Liver (tissue), 3 donors: ENCODE data around the gene ADORA2A.

Experiments used
- FOXA1 ChIP-seq: IDR thresholded peaks from 2 replicates; pipeline ENCODE4 v1.6.1; 2016; ENCODE audit warnings: antibody characterized with exemption
- TAF1 ChIP-seq: conservative IDR thresholded peaks from 2 replicates; pipeline ENCODE4 v1.6.1; 2016; ENCODE audit warnings: antibody characterized with exemption, mild to moderate bottlenecking
- TF ChIP-seq, protein P1 (sequence below): IDR thresholded peaks from 2 replicates; pipeline ENCODE4 v1.6.1; 2016; ENCODE audit warnings: antibody characterized with exemption
- TF ChIP-seq, protein P2 (sequence below): IDR thresholded peaks from 2 replicates; pipeline ENCODE4 v1.6.1; 2016; ENCODE audit warnings: antibody characterized with exemption
- TF ChIP-seq, protein P3 (sequence below): fragments of 150-350 bp; IDR thresholded peaks from 2 replicates; pipeline ENCODE4 v1.5.1; 2017; ENCODE audit warnings: improper control_type of control experiment, low read depth, low read length; ENCODE audit not compliant: missing input control
- donor health status: healthy.
- donor health status: healthy.

DNA sequence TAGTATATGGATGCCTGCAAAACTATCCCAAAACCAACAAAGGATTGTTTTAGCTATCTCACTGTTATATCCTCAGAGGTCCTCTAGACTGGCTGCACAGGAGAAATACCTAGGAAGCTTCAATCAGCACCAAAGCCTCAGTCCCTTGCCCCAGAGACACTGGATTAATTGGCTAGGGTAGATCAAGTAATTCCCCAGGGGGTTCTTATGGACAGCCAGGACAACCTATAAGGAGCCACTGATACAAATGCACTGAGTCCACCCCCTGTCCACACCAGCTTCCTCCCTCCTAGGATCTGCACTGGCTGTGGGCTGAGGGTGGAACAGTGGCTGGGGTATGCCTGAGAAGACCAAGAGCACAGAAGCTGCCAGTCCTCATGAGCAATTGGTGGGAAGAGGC is 16.3 kb downstream of the ADORA2A start:
- TF ChIP-seq, protein P1, sequence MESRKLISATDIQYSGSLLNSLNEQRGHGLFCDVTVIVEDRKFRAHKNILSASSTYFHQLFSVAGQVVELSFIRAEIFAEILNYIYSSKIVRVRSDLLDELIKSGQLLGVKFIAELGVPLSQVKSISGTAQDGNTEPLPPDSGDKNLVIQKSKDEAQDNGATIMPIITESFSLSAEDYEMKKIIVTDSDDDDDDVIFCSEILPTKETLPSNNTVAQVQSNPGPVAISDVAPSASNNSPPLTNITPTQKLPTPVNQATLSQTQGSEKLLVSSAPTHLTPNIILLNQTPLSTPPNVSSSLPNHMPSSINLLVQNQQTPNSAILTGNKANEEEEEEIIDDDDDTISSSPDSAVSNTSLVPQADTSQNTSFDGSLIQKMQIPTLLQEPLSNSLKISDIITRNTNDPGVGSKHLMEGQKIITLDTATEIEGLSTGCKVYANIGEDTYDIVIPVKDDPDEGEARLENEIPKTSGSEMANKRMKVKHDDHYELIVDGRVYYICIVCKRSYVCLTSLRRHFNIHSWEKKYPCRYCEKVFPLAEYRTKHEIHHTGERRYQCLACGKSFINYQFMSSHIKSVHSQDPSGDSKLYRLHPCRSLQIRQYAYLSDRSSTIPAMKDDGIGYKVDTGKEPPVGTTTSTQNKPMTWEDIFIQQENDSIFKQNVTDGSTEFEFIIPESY = no peak
- TF ChIP-seq, protein P2, sequence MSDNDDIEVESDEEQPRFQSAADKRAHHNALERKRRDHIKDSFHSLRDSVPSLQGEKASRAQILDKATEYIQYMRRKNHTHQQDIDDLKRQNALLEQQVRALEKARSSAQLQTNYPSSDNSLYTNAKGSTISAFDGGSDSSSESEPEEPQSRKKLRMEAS = no peak
- TF ChIP-seq FOXA1 (no peak), TAF1 (no peak)
- TF ChIP-seq, protein P3, sequence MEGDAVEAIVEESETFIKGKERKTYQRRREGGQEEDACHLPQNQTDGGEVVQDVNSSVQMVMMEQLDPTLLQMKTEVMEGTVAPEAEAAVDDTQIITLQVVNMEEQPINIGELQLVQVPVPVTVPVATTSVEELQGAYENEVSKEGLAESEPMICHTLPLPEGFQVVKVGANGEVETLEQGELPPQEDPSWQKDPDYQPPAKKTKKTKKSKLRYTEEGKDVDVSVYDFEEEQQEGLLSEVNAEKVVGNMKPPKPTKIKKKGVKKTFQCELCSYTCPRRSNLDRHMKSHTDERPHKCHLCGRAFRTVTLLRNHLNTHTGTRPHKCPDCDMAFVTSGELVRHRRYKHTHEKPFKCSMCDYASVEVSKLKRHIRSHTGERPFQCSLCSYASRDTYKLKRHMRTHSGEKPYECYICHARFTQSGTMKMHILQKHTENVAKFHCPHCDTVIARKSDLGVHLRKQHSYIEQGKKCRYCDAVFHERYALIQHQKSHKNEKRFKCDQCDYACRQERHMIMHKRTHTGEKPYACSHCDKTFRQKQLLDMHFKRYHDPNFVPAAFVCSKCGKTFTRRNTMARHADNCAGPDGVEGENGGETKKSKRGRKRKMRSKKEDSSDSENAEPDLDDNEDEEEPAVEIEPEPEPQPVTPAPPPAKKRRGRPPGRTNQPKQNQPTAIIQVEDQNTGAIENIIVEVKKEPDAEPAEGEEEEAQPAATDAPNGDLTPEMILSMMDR = no peak
